ENCODE measurements around the gene AFAP1L2.

AFAP1L2 gene

GRCh38 chr10:114404171-114405010 lies at the start of gene AFAP1L2:
Gene AFAP1L2, minus strand, starts transcription at chr10:114404502. Its CDS starts 47 bp downstream, at chr10:114404455.
- peak; percentile 89 for TF ChIP-seq EGR1 (IDR thresholded peaks at IDR 0.05)
- peak; percentile 31; the same call in 1 of the 2 replicates for TF ChIP-seq USF1 (IDR thresholded peaks at IDR 0.05)
- TF ChIP-seq, protein P1, sequence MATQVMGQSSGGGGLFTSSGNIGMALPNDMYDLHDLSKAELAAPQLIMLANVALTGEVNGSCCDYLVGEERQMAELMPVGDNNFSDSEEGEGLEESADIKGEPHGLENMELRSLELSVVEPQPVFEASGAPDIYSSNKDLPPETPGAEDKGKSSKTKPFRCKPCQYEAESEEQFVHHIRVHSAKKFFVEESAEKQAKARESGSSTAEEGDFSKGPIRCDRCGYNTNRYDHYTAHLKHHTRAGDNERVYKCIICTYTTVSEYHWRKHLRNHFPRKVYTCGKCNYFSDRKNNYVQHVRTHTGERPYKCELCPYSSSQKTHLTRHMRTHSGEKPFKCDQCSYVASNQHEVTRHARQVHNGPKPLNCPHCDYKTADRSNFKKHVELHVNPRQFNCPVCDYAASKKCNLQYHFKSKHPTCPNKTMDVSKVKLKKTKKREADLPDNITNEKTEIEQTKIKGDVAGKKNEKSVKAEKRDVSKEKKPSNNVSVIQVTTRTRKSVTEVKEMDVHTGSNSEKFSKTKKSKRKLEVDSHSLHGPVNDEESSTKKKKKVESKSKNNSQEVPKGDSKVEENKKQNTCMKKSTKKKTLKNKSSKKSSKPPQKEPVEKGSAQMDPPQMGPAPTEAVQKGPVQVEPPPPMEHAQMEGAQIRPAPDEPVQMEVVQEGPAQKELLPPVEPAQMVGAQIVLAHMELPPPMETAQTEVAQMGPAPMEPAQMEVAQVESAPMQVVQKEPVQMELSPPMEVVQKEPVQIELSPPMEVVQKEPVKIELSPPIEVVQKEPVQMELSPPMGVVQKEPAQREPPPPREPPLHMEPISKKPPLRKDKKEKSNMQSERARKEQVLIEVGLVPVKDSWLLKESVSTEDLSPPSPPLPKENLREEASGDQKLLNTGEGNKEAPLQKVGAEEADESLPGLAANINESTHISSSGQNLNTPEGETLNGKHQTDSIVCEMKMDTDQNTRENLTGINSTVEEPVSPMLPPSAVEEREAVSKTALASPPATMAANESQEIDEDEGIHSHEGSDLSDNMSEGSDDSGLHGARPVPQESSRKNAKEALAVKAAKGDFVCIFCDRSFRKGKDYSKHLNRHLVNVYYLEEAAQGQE (IDR thresholded peaks at IDR 0.05; ENCODE audit: low read depth), result peak; percentile 26; the same call in 1 of the 2 replicates
- no peak for TF ChIP-seq CEBPB (IDR thresholded peaks at IDR 0.05)
- TF ChIP-seq, protein P2, sequence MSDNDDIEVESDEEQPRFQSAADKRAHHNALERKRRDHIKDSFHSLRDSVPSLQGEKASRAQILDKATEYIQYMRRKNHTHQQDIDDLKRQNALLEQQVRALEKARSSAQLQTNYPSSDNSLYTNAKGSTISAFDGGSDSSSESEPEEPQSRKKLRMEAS (IDR thresholded peaks at IDR 0.05), result peak; percentile 60
- no peak; the same call in 1 of the 2 replicates for TF ChIP-seq FOXM1 (IDR thresholded peaks at IDR 0.05; ENCODE audit: borderline replicate concordance, low read depth)
- TF ChIP-seq EP300 (IDR thresholded peaks at IDR 0.05; ENCODE audit: borderline replicate concordance), result no peak
- no peak for TF ChIP-seq CREB1 (IDR thresholded peaks at IDR 0.05; ENCODE audit: low read depth)
- no peak; the same call in 1 of the 2 replicates for TF ChIP-seq TEAD4 (IDR thresholded peaks at IDR 0.05)
- 0 out of 2 replicates have a peak, but pooled peaks have one; percentile 8 for TF ChIP-seq YY1 (IDR thresholded peaks at IDR 0.05; ENCODE audit: low read depth)
- peak; percentile 90 for TF ChIP-seq ZBTB7A (IDR thresholded peaks at IDR 0.05; ENCODE audit: low read depth)
- peak; percentile 82 for TF ChIP-seq TAF1 (IDR thresholded peaks at IDR 0.05; ENCODE audit: low read depth)
- TF ChIP-seq NFIC (IDR thresholded peaks at IDR 0.05), result peak; percentile 57
- peak; percentile 54; the same call in 1 of the 2 replicates for TF ChIP-seq TCF12 (IDR thresholded peaks at IDR 0.05; ENCODE audit: low read depth)
- no peak; the same call in 1 of the 2 replicates for TF ChIP-seq RAD21 (IDR thresholded peaks at IDR 0.05; ENCODE audit: low read depth)

- TF ChIP-seq TCF12 (IDR thresholded peaks at IDR 0.05; ENCODE audit: low read depth), result no peak
- TF ChIP-seq, protein P1 (IDR thresholded peaks at IDR 0.05; ENCODE audit: low read depth), result no peak
- TF ChIP-seq CEBPB (IDR thresholded peaks at IDR 0.05), result no peak
- no peak for TF ChIP-seq EP300 (IDR thresholded peaks at IDR 0.05; ENCODE audit: borderline replicate concordance)
- TF ChIP-seq FOXM1 (IDR thresholded peaks at IDR 0.05; ENCODE audit: borderline replicate concordance, low read depth), result no peak
- TF ChIP-seq EGR1 (IDR thresholded peaks at IDR 0.05), result no peak
- TF ChIP-seq RAD21 (IDR thresholded peaks at IDR 0.05; ENCODE audit: low read depth), result no peak
- no peak for TF ChIP-seq YY1 (IDR thresholded peaks at IDR 0.05; ENCODE audit: low read depth)
Measured at GRCh38 chr10:114453576-114453975, 49.3 kb upstream of the AFAP1L2 start.

DNA sequence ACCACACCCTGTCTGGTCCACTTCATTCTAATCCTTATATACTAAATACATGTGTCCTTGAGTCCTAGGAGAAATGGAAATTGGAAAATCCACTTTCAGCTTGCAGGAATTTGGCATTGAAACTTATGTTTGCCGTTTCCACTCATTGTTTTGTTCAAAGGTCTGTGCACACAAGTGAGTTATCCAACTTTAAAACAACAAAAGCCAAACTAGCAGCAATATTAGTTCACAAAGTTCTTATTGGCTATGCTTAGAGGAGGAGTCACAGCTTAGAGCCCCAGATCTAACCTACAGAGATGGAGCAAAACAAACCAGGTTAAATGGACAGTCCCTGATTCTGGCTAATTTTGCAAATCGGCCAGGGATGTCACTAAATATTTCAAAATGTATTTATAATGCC lies 44.6 kb upstream of the AFAP1L2 start:
- TF ChIP-seq TCF12 (IDR thresholded peaks at IDR 0.05; ENCODE audit: low read depth) (no peak), CREB1 (IDR thresholded peaks at IDR 0.05; ENCODE audit: low read depth) (no peak), TEAD4 (IDR thresholded peaks at IDR 0.05) (no peak), FOXM1 (IDR thresholded peaks at IDR 0.05; ENCODE audit: borderline replicate concordance, low read depth) (no peak), CEBPB (IDR thresholded peaks at IDR 0.05) (no peak), TAF1 (IDR thresholded peaks at IDR 0.05; ENCODE audit: low read depth) (no peak), YY1 (IDR thresholded peaks at IDR 0.05; ENCODE audit: low read depth) (no peak), NFIC (IDR thresholded peaks at IDR 0.05) (no peak), RAD21 (IDR thresholded peaks at IDR 0.05; ENCODE audit: low read depth) (no peak), EP300 (IDR thresholded peaks at IDR 0.05; ENCODE audit: borderline replicate concordance) (no peak)
- TF ChIP-seq, protein P2 (IDR thresholded peaks at IDR 0.05), result no peak
- TF ChIP-seq, protein P1 (IDR thresholded peaks at IDR 0.05; ENCODE audit: low read depth), result no peak

DNA sequence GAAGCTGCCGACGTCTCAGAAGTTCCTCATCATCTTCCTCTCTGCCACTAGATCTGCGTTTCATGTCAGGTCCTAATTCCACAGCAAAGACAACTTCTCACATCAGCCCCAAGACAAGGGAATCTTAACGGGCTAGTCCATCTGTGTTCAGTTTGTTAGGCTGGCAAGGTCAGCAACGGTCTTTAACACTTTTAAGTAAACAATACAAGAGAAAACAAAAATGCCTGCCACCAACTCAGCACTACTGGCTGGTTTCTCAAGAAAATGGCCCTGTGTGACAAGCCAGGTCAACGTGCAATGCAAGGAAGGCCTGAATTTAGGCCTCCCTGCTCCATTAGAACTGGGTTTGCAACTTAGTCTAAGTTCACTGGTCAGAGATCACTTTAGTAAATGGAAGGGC lies 41.0 kb upstream of the AFAP1L2 start:
- TF ChIP-seq TEAD4 (IDR thresholded peaks at IDR 0.05) (no peak), TCF12 (IDR thresholded peaks at IDR 0.05; ENCODE audit: low read depth) (no peak), USF1 (IDR thresholded peaks at IDR 0.05) (no peak), NFIC (IDR thresholded peaks at IDR 0.05) (no peak), ZBTB7A (IDR thresholded peaks at IDR 0.05; ENCODE audit: low read depth) (no peak), CREB1 (IDR thresholded peaks at IDR 0.05; ENCODE audit: low read depth) (no peak), TAF1 (IDR thresholded peaks at IDR 0.05; ENCODE audit: low read depth) (no peak), EGR1 (IDR thresholded peaks at IDR 0.05) (no peak), RAD21 (IDR thresholded peaks at IDR 0.05; ENCODE audit: low read depth) (no peak), YY1 (IDR thresholded peaks at IDR 0.05; ENCODE audit: low read depth) (no peak), FOXM1 (IDR thresholded peaks at IDR 0.05; ENCODE audit: borderline replicate concordance, low read depth) (no peak), EP300 (IDR thresholded peaks at IDR 0.05; ENCODE audit: borderline replicate concordance) (no peak), CEBPB (IDR thresholded peaks at IDR 0.05) (no peak)
- TF ChIP-seq, protein P2 (IDR thresholded peaks at IDR 0.05), result no peak
- TF ChIP-seq, protein P1 (IDR thresholded peaks at IDR 0.05; ENCODE audit: low read depth), result no peak
